ENCODE results near the gene AMPD3. TPM values are rescaled to one million over a fixed set of nuclear protein-coding genes. Genes with fewer than 3 reads are reported as not detected.

Gene AMPD3
- polyA plus RNA-seq, 1 donor (not counting 4 experiments of a cell fraction or from before 2014, with no cell fraction given): 11.1 TPM

DNA sequence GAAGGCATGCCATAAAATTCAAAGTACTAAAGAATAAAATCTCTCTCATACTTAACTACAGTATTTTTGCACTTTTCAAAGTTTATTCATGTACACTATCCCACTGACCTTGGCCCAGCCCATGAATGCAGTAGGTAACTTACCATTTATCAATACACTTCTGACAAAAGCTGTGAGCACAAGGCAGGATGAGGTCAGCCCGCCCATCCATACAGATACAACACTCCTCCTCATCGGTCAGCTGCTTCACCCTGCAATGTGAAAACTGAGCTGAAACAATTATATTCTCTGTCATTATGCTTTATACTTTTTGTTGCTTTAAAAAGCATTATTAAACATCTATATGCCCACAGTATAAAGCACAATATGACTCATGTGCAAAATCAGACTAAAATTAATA is 63.8 kb downstream of the AMPD3 start:
- no peaks in the 10 kb centered on the region for H4K20me1 ChIP-seq (ENCODE audit: control insufficient read depth, extremely low read depth, insufficient read depth, low read length)
- peaks cover 2 to 12% of the 10 kb centered on the region in 2 experiments for H3K36me3 ChIP-seq (ENCODE audit: control insufficient read depth in 2 of 2, extremely low read depth in 1 of 2, insufficient read depth in 2 of 2, low read length in 2 of 2)
- no peak overlapping the region for H3K4me2 ChIP-seq (ENCODE audit: control insufficient read depth, extremely low read depth, insufficient read depth, low read depth, low read length)
- H3K27me3 ChIP-seq (ENCODE audit: control insufficient read depth, extremely low read depth, insufficient read depth, low read length): no peaks in the 10 kb centered on the region
- H3K9ac ChIP-seq (ENCODE audit: control insufficient read depth, extremely low read depth, insufficient read depth, low read length): peak overlapping the region; percentile 43
- peaks cover 2% of the 10 kb centered on the region for H3K79me2 ChIP-seq (ENCODE audit: control insufficient read depth, insufficient read depth, low read length)
- H3K9me3 ChIP-seq (ENCODE audit: control insufficient read depth, low read depth, low read length): no peaks in the 10 kb centered on the region
- no peak for TF ChIP-seq EZH2 (IDR thresholded peaks at IDR 0.05; ENCODE audit: low read length)
- TF ChIP-seq, protein P1, sequence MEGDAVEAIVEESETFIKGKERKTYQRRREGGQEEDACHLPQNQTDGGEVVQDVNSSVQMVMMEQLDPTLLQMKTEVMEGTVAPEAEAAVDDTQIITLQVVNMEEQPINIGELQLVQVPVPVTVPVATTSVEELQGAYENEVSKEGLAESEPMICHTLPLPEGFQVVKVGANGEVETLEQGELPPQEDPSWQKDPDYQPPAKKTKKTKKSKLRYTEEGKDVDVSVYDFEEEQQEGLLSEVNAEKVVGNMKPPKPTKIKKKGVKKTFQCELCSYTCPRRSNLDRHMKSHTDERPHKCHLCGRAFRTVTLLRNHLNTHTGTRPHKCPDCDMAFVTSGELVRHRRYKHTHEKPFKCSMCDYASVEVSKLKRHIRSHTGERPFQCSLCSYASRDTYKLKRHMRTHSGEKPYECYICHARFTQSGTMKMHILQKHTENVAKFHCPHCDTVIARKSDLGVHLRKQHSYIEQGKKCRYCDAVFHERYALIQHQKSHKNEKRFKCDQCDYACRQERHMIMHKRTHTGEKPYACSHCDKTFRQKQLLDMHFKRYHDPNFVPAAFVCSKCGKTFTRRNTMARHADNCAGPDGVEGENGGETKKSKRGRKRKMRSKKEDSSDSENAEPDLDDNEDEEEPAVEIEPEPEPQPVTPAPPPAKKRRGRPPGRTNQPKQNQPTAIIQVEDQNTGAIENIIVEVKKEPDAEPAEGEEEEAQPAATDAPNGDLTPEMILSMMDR (optimal IDR thresholded peaks at IDR 0.05 in 1 of 3, IDR thresholded peaks at IDR 0.05 in 1 of 3, conservative IDR thresholded peaks at IDR 0.05 in 1 of 3; ENCODE audit: extremely low read depth in 1 of 3, insufficient read depth in 2 of 3, low read length in 3 of 3): no peak
- no peak overlapping the region for H2AFZ ChIP-seq (ENCODE audit: control insufficient read depth, low read length)
- dilution Hi-C loops (cut with MboI; ENCODE audit: extremely low pct_ligation_motif_present, low sequenced_read_pairs): loop anchor here (25.0 kb wide), 1 partner anchor 218 kb away; no protein-coding TSS in a partner anchor
- H3K27ac ChIP-seq (ENCODE audit: control insufficient read depth, insufficient read depth, low read length): peak overlapping the region; percentile 92
- no peak for DNase-seq (ENCODE audit: low read depth, low spot score)
- H3K4me3 ChIP-seq (ENCODE audit: control insufficient read depth in 2 of 3, extremely low read depth in 1 of 3, insufficient read depth in 2 of 3, low read depth in 1 of 3, low read length in 3 of 3): no peak overlapping the region
- H3K9me1 ChIP-seq (ENCODE audit: control insufficient read depth, extremely low read depth, insufficient read depth, low read length): no peaks in the 10 kb centered on the region
- no peak for FAIRE-seq
- H3K4me1 ChIP-seq (ENCODE audit: control insufficient read depth, extremely low read depth, insufficient read depth, low read length): peaks cover 45% of the 10 kb centered on the region

DNA sequence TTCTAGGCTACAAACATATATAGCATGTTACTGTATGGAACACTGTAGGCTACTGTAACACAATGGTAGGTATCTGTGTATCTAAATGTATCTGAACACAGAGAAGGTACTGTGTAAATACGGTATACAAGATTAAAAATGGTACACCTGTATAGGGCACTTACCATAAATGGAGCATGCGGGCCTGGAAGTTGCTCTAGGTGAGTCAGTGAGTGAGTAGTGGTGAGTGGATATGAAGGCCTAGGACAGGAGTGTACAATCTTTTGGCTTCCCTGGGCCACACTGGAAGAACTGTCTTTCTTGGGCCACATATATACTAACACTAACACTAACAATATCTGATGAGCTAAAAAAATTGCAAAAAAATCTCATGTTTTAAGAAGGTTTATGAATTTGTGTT is 64.6 kb downstream of the AMPD3 start:
- no peak overlapping the region for H3K4me3 ChIP-seq (ENCODE audit: control insufficient read depth in 2 of 3, extremely low read depth in 1 of 3, insufficient read depth in 2 of 3, low read depth in 1 of 3, low read length in 3 of 3)
- dilution Hi-C loops (cut with MboI; ENCODE audit: extremely low pct_ligation_motif_present, low sequenced_read_pairs): loop anchor here (25.0 kb wide), 1 partner anchor 218 kb away; no protein-coding TSS in a partner anchor
- no peaks in the 10 kb centered on the region for H4K20me1 ChIP-seq (ENCODE audit: control insufficient read depth, extremely low read depth, insufficient read depth, low read length)
- TF ChIP-seq, protein P1 (optimal IDR thresholded peaks at IDR 0.05 in 1 of 3, IDR thresholded peaks at IDR 0.05 in 1 of 3, conservative IDR thresholded peaks at IDR 0.05 in 1 of 3; ENCODE audit: extremely low read depth in 1 of 3, insufficient read depth in 2 of 3, low read length in 3 of 3): no peak
- no peak for TF ChIP-seq EZH2 (IDR thresholded peaks at IDR 0.05; ENCODE audit: low read length)
- peaks cover 2% of the 10 kb centered on the region for H3K79me2 ChIP-seq (ENCODE audit: control insufficient read depth, insufficient read depth, low read length)
- H3K9ac ChIP-seq (ENCODE audit: control insufficient read depth, extremely low read depth, insufficient read depth, low read length): no peak overlapping the region
- no peaks in the 10 kb centered on the region for H3K9me1 ChIP-seq (ENCODE audit: control insufficient read depth, extremely low read depth, insufficient read depth, low read length)
- H3K4me1 ChIP-seq (ENCODE audit: control insufficient read depth, extremely low read depth, insufficient read depth, low read length): peaks cover 45% of the 10 kb centered on the region
- DNase-seq (ENCODE audit: low read depth, low spot score) (no peak), FAIRE-seq (peak; percentile 59)
- H3K36me3 ChIP-seq (ENCODE audit: control insufficient read depth in 2 of 2, extremely low read depth in 1 of 2, insufficient read depth in 2 of 2, low read length in 2 of 2): peaks cover 0 to 12% of the 10 kb centered on the region in 2 experiments
- no peaks in the 10 kb centered on the region for H3K9me3 ChIP-seq (ENCODE audit: control insufficient read depth, low read depth, low read length)
- H3K27me3 ChIP-seq (ENCODE audit: control insufficient read depth, extremely low read depth, insufficient read depth, low read length): no peaks in the 10 kb centered on the region
- H3K4me2 ChIP-seq (ENCODE audit: control insufficient read depth, extremely low read depth, insufficient read depth, low read depth, low read length): no peak overlapping the region
- H2AFZ ChIP-seq (ENCODE audit: control insufficient read depth, low read length): no peak overlapping the region
- H3K27ac ChIP-seq (ENCODE audit: control insufficient read depth, insufficient read depth, low read length): peak overlapping the region; percentile 92

All from keratinocyte (primary cell).